Naive B cell (primary cell): Measurements from ENCODE around the gene HSD17B14. TPM values are rescaled to one million over a fixed set of nuclear protein-coding genes. Genes with fewer than 3 reads are reported as not detected.
A peak's percentile ranks its signal among the peaks of the same experiment; 100 is the strongest.
"Not testable (repeated sequence)": the region's sequence is repeated elsewhere in the genome, so short reads cannot be mapped to it uniquely, and the experiment has no call there.

Experiments used
- ATAC-seq, 2 donors: fragments of 150-1000 bp; cut with Tn5 transposase; 2 replicates each; pipeline ENCODE4 v1.10.0; 2021; ENCODE audit warnings: low read depth in 2 of 2, mild to moderate bottlenecking in 2 of 2, moderate library complexity in 2 of 2
- DNase-seq: peaks from one replicate; pipeline ENCODE4 v3.0.0; 2022
- H3K27ac Mint-ChIP-seq, 6 donors: one replicate each; pipeline ENCODE4 v1.8.0; 2020 to 2022; ENCODE audit warnings: mild to moderate bottlenecking in 6 of 6, mixed read lengths in 6 of 6, moderate library complexity in 5 of 6, inconsistent platforms in 2 of 6
- H3K27me3 Mint-ChIP-seq, 3 donors: one replicate each; pipeline ENCODE4 v1.8.0; 2021 to 2022; ENCODE audit warnings: mixed read lengths in 3 of 3, mild to moderate bottlenecking in 1 of 3
- H3K36me3 Mint-ChIP-seq, 2 donors: one replicate each; pipeline ENCODE4 v1.8.0; 2020 to 2022; ENCODE audit warnings: mixed read lengths in 2 of 2, inconsistent platforms in 1 of 2, mild to moderate bottlenecking in 1 of 2
- H3K4me1 Mint-ChIP-seq, 3 donors: one replicate each; pipeline ENCODE4 v1.8.0; 2020 to 2022; ENCODE audit warnings: mixed read lengths in 3 of 3, inconsistent platforms in 1 of 3, mild to moderate bottlenecking in 1 of 3, moderate library complexity in 1 of 3
- H3K4me3 Mint-ChIP-seq, 8 donors: one replicate each; pipeline ENCODE4 v1.8.0; 2020 to 2022; ENCODE audit warnings: mild to moderate bottlenecking in 8 of 8, mixed read lengths in 8 of 8, moderate library complexity in 8 of 8, inconsistent platforms in 2 of 8
- H3K9me3 Mint-ChIP-seq, 7 donors: one replicate each; pipeline ENCODE4 v1.8.0; 2020 to 2022; ENCODE audit warnings: mixed read lengths in 7 of 7, mild to moderate bottlenecking in 5 of 7, inconsistent platforms in 2 of 7, moderate library complexity in 1 of 7
- polyA plus RNA-seq, 6 donors: library from polyadenylated mRNA; unstranded; fragments of 300-500 nt; fragmentation: Illumina TruSeq; gene quantifications; one replicate each; pipeline ENCODE4 v1.2.3, GENCODE V29; 2021; ENCODE audit warnings: low read depth in 6 of 6

Gene HSD17B14
- polyA plus RNA-seq, 6 donors from 2014 or later: 1.00 to 3.3 (median 1.4) TPM; not detected in 1

GRCh38 chr19:48858984-48859710 lies 22.9 kb upstream of the HSD17B14 start:
- DNase-seq (peak; percentile 67), ATAC-seq (peak; percentile 81)
- no peaks in the 10 kb centered on the region for H3K9me3 Mint-ChIP-seq
- peak overlapping the region; percentile 75 to 98 (median 93) for H3K27ac Mint-ChIP-seq
- H3K36me3 Mint-ChIP-seq: no peaks in the 10 kb centered on the region
- H3K27me3 Mint-ChIP-seq: no peaks in the 10 kb centered on the region
- peaks cover 10 to 13% (median 12%) of the 10 kb centered on the region in 3 donors for H3K4me1 Mint-ChIP-seq
- H3K4me3 Mint-ChIP-seq: peak overlapping the region; percentile 82 to 97 (median 95)

GRCh38 chr19:48856921-48857320 lies 20.6 kb upstream of the HSD17B14 start:
- H3K4me3 Mint-ChIP-seq: peak overlapping the region in 1 of 8 donors; percentile 29
- H3K36me3 Mint-ChIP-seq: no peaks in the 10 kb centered on the region
- DNase-seq: no peak
- no peak overlapping the region for H3K27ac Mint-ChIP-seq
- H3K9me3 Mint-ChIP-seq: no peaks in the 10 kb centered on the region
- no peak for ATAC-seq
- peaks cover 10 to 13% (median 12%) of the 10 kb centered on the region in 3 donors for H3K4me1 Mint-ChIP-seq
- no peaks in the 10 kb centered on the region for H3K27me3 Mint-ChIP-seq

- Mint-ChIP-seq H3K9me3 (no peaks in the 10 kb centered on the region), H3K27me3 (no peaks in the 10 kb centered on the region), H3K4me3 (no peak overlapping the region), H3K36me3 (no peaks in the 10 kb centered on the region), H3K27ac (no peak overlapping the region), H3K4me1 (peaks cover 2 to 8% (median 7%) of the 10 kb centered on the region in 3 donors)
- ATAC-seq: no peak
- DNase-seq: no peak
Observed at GRCh38 chr19:48854103-48854502, 17.8 kb upstream of the HSD17B14 start.

DNA sequence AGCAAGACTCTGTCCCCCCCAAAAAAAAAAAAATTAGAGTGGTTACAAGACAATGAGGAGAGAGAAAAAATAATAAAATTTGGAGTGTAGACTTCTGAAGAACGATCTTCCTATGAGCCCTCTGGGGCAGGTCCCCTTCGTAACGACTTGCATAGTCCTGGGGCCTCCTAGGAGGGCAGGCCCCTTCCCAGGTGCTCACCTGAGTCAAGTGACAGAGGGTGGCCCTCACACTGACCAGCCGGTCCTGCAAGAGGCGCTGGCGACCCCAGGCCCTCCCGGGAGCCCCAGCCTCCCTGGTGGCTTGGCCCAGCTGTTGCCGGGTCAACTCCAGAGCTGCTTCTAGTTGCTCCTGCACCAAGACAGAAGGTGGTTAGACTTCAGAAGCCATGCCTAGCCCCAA lies 17.2 kb upstream of the HSD17B14 start:
- Mint-ChIP-seq H3K4me3 (no peak overlapping the region), H3K9me3 (no peaks in the 10 kb centered on the region), H3K27ac (no peak overlapping the region), H3K27me3 (no peaks in the 10 kb centered on the region), H3K4me1 (peaks cover 0 to 2% (median 1%) of the 10 kb centered on the region in 3 donors), H3K36me3 (no peaks in the 10 kb centered on the region)
- DNase-seq (no peak), ATAC-seq (no peak)

DNA sequence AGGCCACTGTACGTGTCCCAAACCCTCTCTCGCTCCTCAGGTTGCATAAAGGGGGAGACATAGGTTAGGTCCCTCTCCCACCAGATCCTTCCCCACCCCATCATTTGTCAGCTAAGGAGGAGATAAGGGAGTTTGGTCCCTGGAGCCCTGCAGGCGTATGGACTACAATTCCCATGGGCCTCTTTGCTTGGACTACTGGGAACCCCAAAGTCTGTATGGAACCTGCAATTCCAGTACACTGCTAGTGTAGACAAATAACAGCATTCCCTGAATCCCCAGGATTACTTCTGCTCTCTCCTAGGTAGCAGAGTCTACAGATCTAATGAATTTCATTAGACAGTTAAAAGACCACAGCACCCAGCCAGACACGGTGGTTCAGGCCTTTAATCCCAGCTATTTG lies 16.0 kb upstream of the HSD17B14 start:
- Mint-ChIP-seq H3K27ac (peak overlapping the region in 1 of 6 donors; percentile 34), H3K36me3 (no peaks in the 10 kb centered on the region), H3K9me3 (no peaks in the 10 kb centered on the region), H3K27me3 (no peaks in the 10 kb centered on the region), H3K4me3 (no peak overlapping the region), H3K4me1 (no peaks in the 10 kb centered on the region)
- DNase-seq: no peak
- no peak for ATAC-seq

- DNase-seq, H3K27me3 Mint-ChIP-seq, H3K4me1 Mint-ChIP-seq, H3K27ac Mint-ChIP-seq, H3K36me3 Mint-ChIP-seq, H3K9me3 Mint-ChIP-seq, ATAC-seq: not testable (repeated sequence)
- peak overlapping the region in 1 of 8 donors; percentile 68 for H3K4me3 Mint-ChIP-seq
Observed at GRCh38 chr19:48846659-48847058, 10.4 kb upstream of the HSD17B14 start.

DNA sequence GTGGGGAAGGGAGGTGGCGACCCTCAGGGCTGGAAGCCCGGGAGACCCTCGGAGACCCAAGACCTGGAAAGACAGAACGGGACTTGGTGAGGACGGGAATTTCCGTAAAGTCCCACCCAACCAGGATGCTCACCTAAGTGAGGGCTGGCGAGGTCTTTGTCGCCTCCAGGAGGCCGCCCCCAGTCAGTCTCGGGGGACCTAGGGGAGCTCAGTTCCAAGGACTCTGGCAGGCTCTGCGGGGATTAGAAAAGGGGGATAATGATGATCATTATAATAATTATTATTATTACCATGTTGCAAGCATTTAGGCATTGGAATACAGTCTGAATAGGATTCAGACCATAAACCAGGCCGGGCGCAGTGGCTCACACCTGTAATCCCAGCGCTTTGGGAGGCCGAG lies 9.1 kb upstream of the HSD17B14 start:
- Mint-ChIP-seq H3K27me3 (no peaks in the 10 kb centered on the region), H3K4me1 (peaks cover 4 to 6% (median 4%) of the 10 kb centered on the region in 3 donors), H3K27ac (no peak overlapping the region), H3K36me3 (no peaks in the 10 kb centered on the region), H3K9me3 (no peaks in the 10 kb centered on the region), H3K4me3 (no peak overlapping the region)
- no peak for DNase-seq
- no peak for ATAC-seq

DNA sequence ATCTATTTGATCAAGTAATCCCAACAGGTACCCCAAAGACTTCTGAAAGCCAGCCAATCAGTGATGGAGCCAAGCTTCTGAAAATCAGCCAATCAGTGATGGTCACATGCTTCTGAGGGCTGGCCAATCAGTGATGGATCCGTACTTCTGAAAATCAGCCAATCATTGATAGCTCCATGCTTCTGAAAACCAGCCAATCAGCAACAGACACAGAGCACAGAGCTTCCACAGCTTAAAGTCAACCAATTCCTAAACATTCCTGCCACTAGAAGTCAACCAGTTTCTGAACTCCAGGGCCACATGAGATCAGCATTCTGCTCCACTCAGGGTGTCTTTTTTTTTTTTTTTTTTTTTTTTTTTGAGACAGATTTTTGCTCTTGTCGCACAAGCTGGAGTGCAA lies 8.2 kb upstream of the HSD17B14 start:
- no peaks in the 10 kb centered on the region for H3K36me3 Mint-ChIP-seq
- DNase-seq (no peak), ATAC-seq (no peak)
- peaks cover 4 to 6% (median 4%) of the 10 kb centered on the region in 3 donors for H3K4me1 Mint-ChIP-seq
- H3K4me3 Mint-ChIP-seq: no peak overlapping the region
- peak overlapping the region in 1 of 6 donors; percentile 17 for H3K27ac Mint-ChIP-seq
- H3K9me3 Mint-ChIP-seq: no peaks in the 10 kb centered on the region
- H3K27me3 Mint-ChIP-seq: no peaks in the 10 kb centered on the region

DNA sequence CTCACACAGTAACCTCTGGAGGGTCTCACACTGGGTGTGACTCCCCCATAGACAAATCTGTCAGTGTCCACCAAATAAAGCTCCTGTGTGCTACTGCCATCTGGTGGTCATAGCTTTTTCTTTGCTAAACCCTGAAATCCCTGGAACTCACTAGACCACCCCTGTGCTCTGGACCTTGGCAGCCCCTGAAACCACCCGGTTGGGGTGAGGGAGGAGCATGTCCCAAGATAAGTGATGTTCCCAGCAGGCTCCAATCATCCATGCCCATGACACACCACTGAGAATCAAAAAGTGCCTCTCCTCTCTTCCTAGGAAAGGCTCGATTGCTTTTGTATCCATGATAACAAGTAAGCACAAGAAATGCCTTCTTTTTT lies 6.5 kb upstream of the HSD17B14 start:
- H3K4me3 Mint-ChIP-seq: peak overlapping the region in 1 of 8 donors; percentile 1
- H3K36me3 Mint-ChIP-seq: no peaks in the 10 kb centered on the region
- H3K4me1 Mint-ChIP-seq: peaks cover 4 to 6% (median 6%) of the 10 kb centered on the region in 3 donors
- peak; percentile 67 to 73 for ATAC-seq
- H3K27ac Mint-ChIP-seq: peak overlapping the region in 2 of 6 donors; percentile 71 to 92
- peak; percentile 56 for DNase-seq
- no peaks in the 10 kb centered on the region for H3K27me3 Mint-ChIP-seq
- no peaks in the 10 kb centered on the region for H3K9me3 Mint-ChIP-seq

DNA sequence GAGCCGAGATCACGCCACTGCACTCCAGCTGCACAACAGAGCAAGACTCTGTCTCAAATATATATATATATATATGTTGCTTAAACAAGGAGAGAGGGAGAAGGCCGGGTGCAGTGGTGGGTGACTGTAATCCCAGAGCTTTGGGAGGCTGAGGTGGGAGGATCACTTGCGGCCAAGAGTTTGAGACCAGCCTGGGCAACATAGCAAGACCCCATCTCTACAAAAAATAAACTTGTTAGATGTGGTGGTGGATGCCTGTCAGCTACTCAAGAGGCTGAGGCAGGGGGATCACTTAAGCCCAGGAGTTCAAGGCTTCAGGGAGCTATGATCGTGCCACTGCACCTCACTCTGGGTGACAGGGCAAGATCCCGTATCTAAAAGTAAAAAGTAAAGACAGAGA lies 5.3 kb upstream of the HSD17B14 start:
- no peak overlapping the region for H3K27ac Mint-ChIP-seq
- no peak for ATAC-seq
- H3K4me3 Mint-ChIP-seq: no peak overlapping the region
- no peaks in the 10 kb centered on the region for H3K9me3 Mint-ChIP-seq
- peaks cover 10 to 13% (median 13%) of the 10 kb centered on the region in 3 donors for H3K4me1 Mint-ChIP-seq
- no peak for DNase-seq
- H3K36me3 Mint-ChIP-seq: no peaks in the 10 kb centered on the region
- H3K27me3 Mint-ChIP-seq: no peaks in the 10 kb centered on the region

- Mint-ChIP-seq H3K27ac (no peak overlapping the region), H3K36me3 (no peaks in the 10 kb centered on the region), H3K4me3 (no peak overlapping the region), H3K4me1 (peaks cover 14 to 18% (median 17%) of the 10 kb centered on the region in 3 donors), H3K9me3 (no peaks in the 10 kb centered on the region), H3K27me3 (peaks cover 0 to 4% (median 0%) of the 10 kb centered on the region in 3 donors)
- no peak for ATAC-seq
- DNase-seq: no peak
Observed at GRCh38 chr19:48841047-48841446, 4.8 kb upstream of the HSD17B14 start.

- no peaks in the 10 kb centered on the region for H3K36me3 Mint-ChIP-seq
- DNase-seq: no peak
- H3K27ac Mint-ChIP-seq: peak overlapping the region in 2 of 6 donors; percentile 32 to 93
- ATAC-seq: no peak
- H3K27me3 Mint-ChIP-seq: peaks cover 0 to 6% (median 0%) of the 10 kb centered on the region in 3 donors
- peak overlapping the region in 4 of 8 donors; percentile 36 to 90 (median 78) for H3K4me3 Mint-ChIP-seq
- H3K4me1 Mint-ChIP-seq: peaks cover 19 to 29% (median 27%) of the 10 kb centered on the region in 3 donors
- H3K9me3 Mint-ChIP-seq: no peaks in the 10 kb centered on the region
Observed at GRCh38 chr19:48837687-48838086, 1.4 kb upstream of the HSD17B14 start.

DNA sequence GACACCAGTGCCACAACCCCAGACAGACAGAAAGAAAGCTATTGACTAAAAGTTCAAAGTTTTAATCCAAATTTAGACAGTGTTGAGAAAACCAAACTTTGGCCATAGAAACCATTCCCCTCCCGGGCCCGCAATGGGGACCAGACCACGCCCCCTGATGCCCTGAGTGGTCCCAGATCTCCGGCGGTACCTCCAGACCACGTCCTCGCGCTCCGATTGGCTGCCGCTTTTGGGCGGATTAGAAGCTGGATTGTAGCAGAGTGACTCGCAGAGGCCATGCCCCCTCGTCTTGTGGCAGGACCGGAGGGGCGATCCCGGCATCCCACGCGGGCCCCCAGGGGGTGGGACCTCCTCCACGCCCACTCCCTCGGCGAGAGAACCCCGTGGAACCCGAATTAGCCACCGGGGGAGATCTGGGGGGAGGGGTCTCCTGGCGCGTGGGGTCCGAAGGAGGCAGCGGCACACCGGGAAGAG lies 797 bp upstream of the HSD17B14 start:
- ATAC-seq (peak; percentile 75 to 84), DNase-seq (peak; percentile 77)
- peaks cover 0 to 11% (median 0%) of the 10 kb centered on the region in 3 donors for H3K27me3 Mint-ChIP-seq
- H3K27ac Mint-ChIP-seq: peak overlapping the region; percentile 11 to 96 (median 88)
- H3K36me3 Mint-ChIP-seq: no peaks in the 10 kb centered on the region
- H3K4me3 Mint-ChIP-seq: peak overlapping the region; percentile 78 to 96 (median 90)
- H3K9me3 Mint-ChIP-seq: no peaks in the 10 kb centered on the region
- peaks cover 16 to 25% (median 25%) of the 10 kb centered on the region in 3 donors for H3K4me1 Mint-ChIP-seq

DNA sequence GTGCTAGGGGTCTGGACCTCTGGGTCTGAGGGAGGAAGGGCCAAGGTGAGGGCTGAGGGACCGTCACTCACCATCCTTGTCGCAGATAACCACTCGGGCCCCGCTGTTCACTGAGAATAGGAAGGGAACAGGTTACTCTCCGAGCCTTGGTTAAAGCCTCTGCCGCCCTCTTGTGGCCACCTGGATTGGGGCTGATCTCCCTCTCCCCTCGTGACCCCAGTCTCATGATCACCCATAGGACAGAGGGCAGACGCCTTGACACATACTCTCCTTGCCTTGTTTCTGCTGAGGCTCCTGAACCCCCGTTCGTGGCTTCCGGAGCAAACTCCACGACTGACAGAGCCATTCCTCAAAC lies 580 bp downstream of the HSD17B14 start:
- H3K9me3 Mint-ChIP-seq: no peaks in the 10 kb centered on the region
- peaks cover 16 to 25% (median 25%) of the 10 kb centered on the region in 3 donors for H3K4me1 Mint-ChIP-seq
- peak overlapping the region; percentile 90 to 99 (median 93) for H3K27ac Mint-ChIP-seq
- peak overlapping the region; percentile 85 to 96 (median 93) for H3K4me3 Mint-ChIP-seq
- peaks cover 0 to 17% (median 0%) of the 10 kb centered on the region in 3 donors for H3K27me3 Mint-ChIP-seq
- peak; percentile 88 to 93 for ATAC-seq
- no peaks in the 10 kb centered on the region for H3K36me3 Mint-ChIP-seq
- peak; percentile 93 for DNase-seq
